ENCODE data around the gene TMEM240.
"Not testable (repeated sequence)": the region's sequence is repeated elsewhere in the genome, so short reads cannot be mapped to it uniquely, and the experiment has no call there.

The TMEM240 gene

GRCh38 chr1:1485755-1486317 lies 54.6 kb downstream of the TMEM240 start:
- H3K27me3 Mint-ChIP-seq; H3K4me1 Mint-ChIP-seq; DNase-seq (ENCODE audit: low spot score in 2 of 2); H3K9me3 Mint-ChIP-seq; H3K27ac Mint-ChIP-seq (ENCODE audit: low read depth); H3K4me3 Mint-ChIP-seq; ATAC-seq (replicated peaks; ENCODE audit: extremely low read depth, poor library complexity, severe bottlenecking): not testable (repeated sequence)
- H3K36me3 Mint-ChIP-seq (ENCODE audit: insufficient read depth): peaks cover 34% of the 10 kb centered on the region

- H3K4me1 Mint-ChIP-seq; DNase-seq (ENCODE audit: low spot score in 2 of 2); ATAC-seq (replicated peaks; ENCODE audit: extremely low read depth, poor library complexity, severe bottlenecking); H3K27ac Mint-ChIP-seq (ENCODE audit: low read depth); H3K9me3 Mint-ChIP-seq; H3K4me3 Mint-ChIP-seq; H3K27me3 Mint-ChIP-seq: not testable (repeated sequence)
- H3K36me3 Mint-ChIP-seq (ENCODE audit: insufficient read depth): peaks cover 36% of the 10 kb centered on the region
Measured at GRCh38 chr1:1484976-1485750, 55.3 kb downstream of the TMEM240 start.

Data from central memory CD8-positive, alpha-beta T cell (primary cell).